22Rv1 (cell line): ENCODE data around the gene GPR62.

Experiments
- H3K27ac ChIP-seq: fragments of 450-650 bp; 2 replicates; pipeline ENCODE4 v1.5.1; 2017
- CTCF ChIP-seq: fragments of 450-650 bp; IDR thresholded peaks from 2 replicates; pipeline ENCODE4 v1.5.1; 2017; ENCODE audit warnings: mild to moderate bottlenecking
- ZFX ChIP-seq: fragments of 450-650 bp; IDR thresholded peaks from 2 replicates; pipeline ENCODE4 v1.6.1; 2017; ENCODE audit warnings: antibody characterized with exemption, borderline replicate concordance

The GPR62 gene

GRCh38 chr3:51994530-51994929, 39.3 kb downstream of the GPR62 start:
- TF ChIP-seq CTCF (no peak), ZFX (no peak)
- H3K27ac ChIP-seq = peak overlapping the region; percentile 85

GRCh38 chr3:51995346-51996163, 40.4 kb downstream of the GPR62 start, which contains the start of gene RPL29:
RPL29 (minus strand) TSS chr3:51995895; CDS start chr3:51995461, 434 bp downstream.
- TF ChIP-seq ZFX = no peak
- no peak for TF ChIP-seq CTCF
- H3K27ac ChIP-seq = peak within 1 kb of the TSS; percentile 85

- no peak for TF ChIP-seq ZFX
- no peak for TF ChIP-seq CTCF
- H3K27ac ChIP-seq = no peak overlapping the region
Observed at GRCh38 chr3:51997172-51997571, 42.0 kb downstream of the GPR62 start.

- H3K27ac ChIP-seq = no peak overlapping the region
- TF ChIP-seq ZFX (no peak), CTCF (no peak)
Observed at GRCh38 chr3:51997935-51998596, 42.9 kb downstream of the GPR62 start.

GRCh38 chr3:51998774-51999173, 43.6 kb downstream of the GPR62 start:
- H3K27ac ChIP-seq = no peak overlapping the region
- TF ChIP-seq CTCF = no peak
- TF ChIP-seq ZFX = no peak

- H3K27ac ChIP-seq = no peak overlapping the region
- TF ChIP-seq ZFX = no peak
- no peak for TF ChIP-seq CTCF
Observed at GRCh38 chr3:51999846-52000245, 44.7 kb downstream of the GPR62 start.

- peak; percentile 93 for TF ChIP-seq CTCF
- no peak for TF ChIP-seq ZFX
- no peak overlapping the region for H3K27ac ChIP-seq
Observed at GRCh38 chr3:52001443-52001974, 46.3 kb downstream of the GPR62 start.
